Activated T-cell treated with anti-CD3 and anti-CD28 coated beads, Interleukin-2, amount 50 U/mL, for 48 hours (primary cell): ENCODE measurements around the gene ADRA2A.
A peak's percentile ranks its signal among the peaks of the same experiment; 100 is the strongest.

ENCODE experiments used
- DNase-seq, 2 experiments: peaks; one replicate each; pipeline ENCODE4 v3.0.0-alpha.2; 2020

The ADRA2A gene

GRCh38 chr10:111110771-111111170 lies 33.9 kb downstream of the ADRA2A start:
- no peak for DNase-seq

- DNase-seq, result no peak
These were observed 35.5 kb downstream of the ADRA2A start for GRCh38 chr10:111112333-111112732.

GRCh38 chr10:111113238-111113960 lies 36.6 kb downstream of the ADRA2A start:
- DNase-seq, result peak in 1 of 2 experiments; percentile 11

DNA sequence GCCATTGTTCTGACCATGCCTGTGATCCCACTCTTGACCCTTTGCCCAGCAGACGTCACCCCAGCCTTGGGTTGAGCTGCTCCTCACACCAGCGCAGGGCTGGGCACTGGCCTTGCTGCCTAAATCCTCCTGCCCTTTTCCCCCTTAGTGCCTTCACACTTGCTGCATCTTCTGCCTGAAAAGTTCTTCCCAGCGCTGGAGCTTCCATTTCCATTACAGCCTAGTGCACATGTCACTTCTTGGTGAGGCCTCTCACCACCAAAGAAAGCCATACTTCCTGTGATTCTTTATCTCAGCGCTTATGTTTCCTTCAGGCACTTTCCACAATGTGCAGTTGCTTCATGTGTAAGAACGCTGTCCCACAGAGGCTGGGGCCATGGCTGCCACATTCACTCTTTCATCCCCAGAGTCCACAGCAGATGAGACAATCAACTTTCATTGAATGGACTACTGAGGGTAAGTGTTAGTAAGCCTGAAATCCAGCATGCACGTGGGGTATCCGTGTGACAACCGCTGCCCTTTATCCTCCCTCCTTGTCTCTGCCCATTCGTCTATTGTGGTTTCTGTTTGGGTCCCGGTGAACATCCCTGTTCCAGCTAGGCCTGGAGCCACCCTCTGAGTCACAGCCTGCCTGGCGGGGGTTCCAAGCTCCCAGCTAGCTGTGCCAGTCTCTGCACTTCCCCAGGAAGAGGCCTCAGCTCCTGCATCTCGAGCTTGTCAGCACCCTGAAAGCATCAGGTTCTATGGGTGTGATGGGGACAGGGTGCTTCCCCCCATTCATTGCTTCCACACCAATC lies 37.3 kb downstream of the ADRA2A start:
- peak in 1 of 2 experiments; percentile 15 for DNase-seq

DNA sequence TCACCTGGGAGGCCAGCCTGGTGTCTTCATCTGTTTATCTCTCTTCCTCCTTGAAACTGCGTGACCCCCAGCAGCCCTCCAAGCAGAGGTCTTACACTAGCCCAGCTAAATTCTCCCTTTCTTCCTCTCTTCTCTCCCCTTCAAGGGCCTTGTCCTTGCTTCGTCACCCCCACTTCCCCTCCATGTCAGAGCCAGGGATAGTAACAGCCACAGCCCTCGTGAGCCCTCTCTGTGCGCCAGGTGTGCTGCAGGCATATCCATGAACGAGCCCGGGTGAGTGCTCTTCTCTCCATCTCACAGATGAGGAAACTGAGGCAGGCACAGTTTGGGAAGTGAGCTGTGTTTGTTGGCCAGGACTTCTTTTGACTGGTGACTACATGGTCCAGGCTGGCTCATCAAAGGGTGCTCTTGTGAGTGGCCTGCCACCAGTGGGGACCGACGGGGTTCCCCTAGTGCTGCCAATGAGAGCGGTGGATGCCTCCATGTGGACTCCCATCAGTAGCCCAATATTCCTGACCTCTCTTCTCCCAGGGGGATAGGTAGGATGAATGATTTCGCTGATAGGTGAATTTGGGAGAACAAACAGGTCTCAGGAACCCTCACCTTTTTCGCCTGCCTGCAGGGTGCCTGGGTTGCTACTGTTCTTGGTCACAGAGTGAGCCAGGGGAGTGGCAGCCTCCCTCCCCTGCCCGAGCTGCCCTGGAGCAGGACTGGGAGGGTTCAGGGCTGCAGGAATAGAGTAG lies 38.1 kb downstream of the ADRA2A start:
- no peak for DNase-seq

- DNase-seq, result no peak
These were observed 39.4 kb downstream of the ADRA2A start for GRCh38 chr10:111116211-111116610.

GRCh38 chr10:111116762-111117445 lies 40.1 kb downstream of the ADRA2A start:
- no peak for DNase-seq

DNA sequence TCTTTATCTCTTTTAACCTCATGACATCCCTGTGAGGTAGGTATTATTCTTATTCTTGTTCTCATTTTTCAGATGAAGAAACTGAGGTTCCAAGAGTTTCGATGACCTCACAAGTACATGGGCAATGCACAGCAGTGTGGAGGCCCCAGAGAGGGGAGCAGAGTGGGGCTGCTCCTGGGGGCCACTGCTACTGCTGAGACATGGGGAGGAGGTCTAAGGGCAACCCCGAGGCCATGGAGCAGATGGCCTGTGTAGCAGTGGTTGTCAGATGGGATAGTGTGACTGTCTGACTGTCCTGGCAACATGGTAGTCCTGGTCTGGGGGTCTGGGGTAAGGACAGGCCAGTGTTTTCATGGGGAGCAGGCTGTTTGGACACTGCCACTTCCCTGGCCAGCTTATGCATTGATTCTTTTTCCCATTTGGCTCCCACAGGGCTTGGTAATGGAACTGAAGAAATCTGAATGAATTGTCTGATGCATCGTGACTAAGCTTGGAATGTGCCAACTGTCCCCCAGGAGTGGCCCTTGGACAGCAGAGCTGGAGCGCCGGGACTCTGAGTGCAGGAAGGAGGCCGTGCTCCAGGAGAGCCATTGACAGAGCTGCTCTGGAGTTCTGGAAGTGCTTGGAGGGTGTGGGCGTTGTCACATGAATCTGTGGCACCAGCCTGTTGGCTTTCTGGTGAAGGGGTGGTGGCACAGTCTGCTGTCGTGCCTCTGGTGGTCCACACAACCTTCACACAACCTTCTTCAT lies 40.9 kb downstream of the ADRA2A start:
- DNase-seq, result peak in 1 of 2 experiments; percentile 2

DNA sequence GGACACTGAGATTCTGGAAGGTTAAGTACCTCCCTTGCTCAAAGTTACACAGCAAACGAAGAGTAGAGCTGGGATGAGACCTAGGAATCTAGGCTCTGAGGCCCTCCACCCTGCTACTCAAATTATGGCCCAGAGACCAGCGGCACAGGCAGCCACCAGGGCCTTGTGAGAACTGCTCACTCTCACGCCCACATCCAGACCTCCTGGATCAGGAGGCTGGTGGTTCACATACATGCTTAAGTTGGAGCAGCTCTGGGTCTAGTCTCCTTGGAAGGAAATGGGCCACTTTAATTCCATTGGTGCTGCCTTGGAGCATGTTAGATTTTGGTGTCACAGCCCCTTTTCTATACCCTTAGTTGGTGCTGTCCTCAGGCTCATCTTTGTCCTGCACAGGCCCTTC lies 41.9 kb downstream of the ADRA2A start:
- peak in 1 of 2 experiments; percentile 10 for DNase-seq

DNA sequence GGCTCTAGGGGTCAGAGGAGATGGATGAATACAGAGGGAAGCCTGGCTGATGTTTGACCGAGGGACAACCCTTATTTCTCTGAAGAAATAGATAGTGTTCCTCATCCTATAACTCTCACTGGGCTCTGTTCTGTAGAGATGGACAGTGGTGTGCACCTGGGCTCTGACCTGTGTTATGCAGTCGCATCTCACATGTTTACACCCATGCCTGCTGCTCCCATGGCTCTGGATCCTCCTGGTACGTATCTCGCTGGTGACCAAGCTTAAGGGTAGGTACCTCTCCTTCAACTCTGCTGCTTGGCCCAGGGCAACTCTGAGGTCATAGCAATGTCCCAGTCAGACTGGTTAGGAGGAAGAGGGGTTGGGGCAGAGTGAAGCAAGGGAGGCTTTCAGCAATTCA lies 42.8 kb downstream of the ADRA2A start:
- DNase-seq, result peak in 1 of 2 experiments; percentile 2

- DNase-seq, result no peak
These were observed 45.3 kb downstream of the ADRA2A start for GRCh38 chr10:111122127-111122526.

DNA sequence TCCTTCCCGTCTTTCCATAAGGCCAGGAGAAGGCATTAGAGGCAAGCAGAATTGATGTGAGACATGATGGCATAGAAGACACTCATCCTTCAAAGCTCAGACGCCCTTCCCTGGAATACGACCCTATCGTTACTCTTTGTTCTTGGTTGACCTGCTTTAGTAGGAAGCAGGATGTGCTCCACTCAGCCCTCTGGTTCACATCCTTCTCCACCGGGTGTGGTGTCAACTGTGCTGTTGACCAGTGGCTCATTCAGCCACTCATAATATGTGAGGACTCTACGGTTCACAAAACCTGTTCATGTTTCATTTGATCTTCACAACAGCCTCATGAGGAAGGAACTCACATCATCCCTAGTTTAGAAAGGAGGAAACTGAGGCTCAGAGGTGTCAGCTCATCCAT lies 47.1 kb downstream of the ADRA2A start:
- DNase-seq, result no peak

DNA sequence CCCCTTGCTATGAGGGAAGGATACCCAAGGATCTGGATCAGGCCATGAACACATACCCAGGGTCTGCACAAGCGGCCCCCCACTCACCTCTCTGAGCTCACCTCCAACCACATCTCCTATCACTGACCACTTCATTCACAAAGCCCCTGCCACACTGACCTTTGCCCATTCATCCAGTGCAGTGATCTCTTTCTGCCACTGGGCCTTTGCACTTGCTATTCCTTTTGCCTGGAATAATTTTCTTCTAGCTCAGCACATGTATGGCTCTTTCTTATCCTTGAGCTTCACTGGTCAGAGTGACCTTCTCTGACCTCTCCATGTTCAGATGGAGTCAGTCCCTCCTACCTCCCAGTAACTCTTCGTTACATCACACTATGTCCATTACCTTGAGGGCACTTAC lies 48.3 kb downstream of the ADRA2A start:
- no peak for DNase-seq

GRCh38 chr10:111126077-111126476 lies 49.2 kb downstream of the ADRA2A start:
- DNase-seq, result no peak

DNA sequence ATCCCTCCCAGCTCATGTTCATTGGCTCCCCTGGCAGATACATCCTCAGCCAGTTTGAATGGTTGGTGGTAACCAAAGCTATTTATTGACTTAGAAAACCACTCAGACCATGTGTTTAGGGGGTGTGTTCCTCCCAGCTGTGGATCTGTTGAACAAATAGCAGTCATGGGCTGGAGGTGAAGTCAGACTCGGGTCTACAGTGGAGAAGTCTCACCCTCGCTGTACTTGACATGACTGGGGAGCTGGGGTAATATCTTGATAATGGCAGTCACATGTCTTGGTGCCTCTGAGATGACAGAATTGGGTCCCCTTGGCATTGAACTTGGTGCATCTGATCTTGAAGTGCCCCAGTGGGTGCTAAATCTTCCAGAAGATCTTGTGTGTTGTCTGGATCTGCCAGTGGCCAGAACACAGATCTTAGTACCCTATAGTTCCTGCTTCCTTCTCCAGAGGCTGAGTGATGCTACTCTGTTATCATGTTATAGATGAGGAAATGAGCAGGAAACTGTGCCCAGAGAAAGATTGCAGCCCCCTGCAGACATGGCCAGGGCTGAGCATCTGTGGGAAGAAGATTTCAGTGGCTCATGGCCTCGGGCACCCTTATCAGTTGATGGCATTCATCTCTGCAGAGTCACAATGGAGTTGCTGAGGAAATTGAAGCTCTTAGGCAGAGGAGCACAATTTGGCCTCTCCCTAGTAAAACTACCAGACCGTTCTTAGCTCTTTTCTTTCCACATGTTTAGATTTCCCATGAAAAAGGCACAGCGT lies 50.4 kb downstream of the ADRA2A start:
- DNase-seq, result no peak

DNA sequence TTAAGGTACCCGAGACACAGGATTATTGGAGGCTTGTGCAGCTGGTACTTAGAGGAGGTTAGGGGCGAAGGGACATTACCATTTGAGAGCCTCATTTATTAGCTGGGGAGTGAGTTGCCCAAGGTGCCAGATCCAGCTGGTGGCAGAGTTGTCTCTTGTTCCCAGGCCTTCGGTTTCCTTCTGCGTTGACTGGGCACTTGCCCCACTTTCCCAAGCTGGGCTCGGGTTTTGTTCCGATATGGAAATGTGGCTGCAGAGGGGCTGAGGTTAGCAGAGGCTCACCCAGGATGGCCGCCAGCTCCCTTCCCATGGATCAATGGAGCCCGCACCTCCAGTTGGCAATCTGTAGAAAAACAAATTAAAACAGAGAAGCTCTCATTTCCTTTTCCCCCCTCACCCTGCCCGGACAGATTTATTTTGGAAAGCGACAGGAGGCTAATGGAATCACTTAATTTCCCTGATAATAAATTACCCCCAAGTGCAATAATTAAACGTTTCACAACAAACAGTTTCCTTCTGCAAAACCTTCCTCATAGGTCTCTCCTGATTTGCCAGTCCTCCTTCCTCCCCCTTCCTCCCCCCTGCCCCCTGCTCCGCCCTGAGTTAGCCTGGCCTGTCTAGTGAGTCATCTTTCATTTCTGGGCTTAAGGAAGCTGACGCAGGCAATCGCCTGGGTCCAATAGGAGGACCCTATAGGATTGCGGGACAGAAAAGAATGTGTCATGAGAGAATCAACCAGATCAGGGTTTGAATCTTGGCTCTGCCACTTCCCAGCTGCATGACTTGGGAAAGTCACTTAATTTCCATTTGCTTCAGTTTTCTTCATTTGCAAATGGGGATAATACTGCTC lies 51.7 kb downstream of the ADRA2A start:
- DNase-seq, result no peak

GRCh38 chr10:111129363-111129762 lies 52.5 kb downstream of the ADRA2A start:
- DNase-seq, result no peak

DNA sequence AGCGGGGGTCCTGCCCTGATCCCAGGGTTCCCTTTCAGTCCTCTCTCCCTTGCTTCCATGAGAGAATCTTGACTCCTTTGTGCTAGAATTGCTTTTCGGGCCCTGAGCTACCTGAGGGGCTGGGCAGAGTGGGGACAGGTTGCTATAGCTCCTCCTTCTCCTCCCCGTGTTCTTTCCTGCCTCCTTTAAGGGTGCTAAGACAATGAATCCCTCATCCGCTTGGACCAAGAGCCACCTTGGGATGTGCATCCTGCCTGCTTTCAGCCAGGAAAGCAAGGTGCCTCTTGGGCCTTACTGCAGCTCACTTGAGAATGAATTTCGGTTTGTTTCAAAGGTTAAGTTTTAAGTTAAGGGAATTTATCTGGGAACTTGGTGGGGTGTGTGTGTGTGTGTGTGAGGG lies 53.6 kb downstream of the ADRA2A start:
- DNase-seq, result no peak
